NB4 (cell line): ENCODE results near the gene PDE6B.

Experiments
- POLR2A ChIP-seq: IDR thresholded peaks from 2 replicates; pipeline ENCODE4 v1.6.1; 2011; ENCODE audit warnings: mild to moderate bottlenecking; ENCODE audit not compliant: insufficient read length; ENCODE audit errors: extremely low read depth
- TF ChIP-seq, protein P1 (sequence below): IDR thresholded peaks from one replicate; pipeline ENCODE4 v1.5.1; 2012; ENCODE audit warnings: low read depth, low read length

DNA sequence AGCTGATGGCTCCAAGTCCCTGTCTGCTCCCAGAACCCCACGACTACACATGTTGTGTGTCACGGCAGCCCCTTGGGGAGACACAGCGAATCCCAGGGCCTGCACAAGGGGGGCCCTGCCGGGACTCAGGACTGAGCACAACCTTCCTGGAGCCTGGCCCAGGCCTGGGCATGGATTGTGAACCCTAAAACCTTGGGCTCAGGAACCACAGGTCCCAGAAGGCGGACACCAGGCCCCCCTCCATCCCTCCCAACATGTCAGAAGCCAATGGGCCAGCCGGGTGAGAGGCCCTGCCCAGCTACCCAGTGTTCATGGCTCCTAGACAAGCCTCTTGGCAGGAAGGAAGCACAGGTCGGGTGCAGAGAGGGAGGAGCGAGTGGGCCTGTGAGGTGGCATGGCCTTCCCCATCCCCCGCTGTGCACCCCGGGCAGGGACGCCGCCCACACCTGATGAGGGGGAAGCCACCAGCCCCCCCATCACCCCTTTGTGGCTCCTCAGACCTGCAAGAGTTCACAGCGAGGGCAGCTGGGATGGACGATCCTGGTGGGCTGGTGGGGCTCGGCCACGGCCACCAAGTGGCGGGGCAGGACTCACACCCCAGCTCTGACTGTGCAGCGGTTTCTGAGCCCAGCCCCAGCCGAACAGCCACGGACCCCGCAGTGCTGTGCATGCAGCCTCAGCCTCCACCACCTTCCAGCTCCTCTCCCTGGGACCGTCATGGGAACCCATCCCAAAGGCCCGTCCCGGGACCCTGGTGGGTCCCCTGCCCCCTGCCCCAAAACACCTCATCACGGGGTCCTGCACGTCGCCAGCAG lies 3.7 kb downstream of the PDE6B start:
- TF ChIP-seq, protein P1, sequence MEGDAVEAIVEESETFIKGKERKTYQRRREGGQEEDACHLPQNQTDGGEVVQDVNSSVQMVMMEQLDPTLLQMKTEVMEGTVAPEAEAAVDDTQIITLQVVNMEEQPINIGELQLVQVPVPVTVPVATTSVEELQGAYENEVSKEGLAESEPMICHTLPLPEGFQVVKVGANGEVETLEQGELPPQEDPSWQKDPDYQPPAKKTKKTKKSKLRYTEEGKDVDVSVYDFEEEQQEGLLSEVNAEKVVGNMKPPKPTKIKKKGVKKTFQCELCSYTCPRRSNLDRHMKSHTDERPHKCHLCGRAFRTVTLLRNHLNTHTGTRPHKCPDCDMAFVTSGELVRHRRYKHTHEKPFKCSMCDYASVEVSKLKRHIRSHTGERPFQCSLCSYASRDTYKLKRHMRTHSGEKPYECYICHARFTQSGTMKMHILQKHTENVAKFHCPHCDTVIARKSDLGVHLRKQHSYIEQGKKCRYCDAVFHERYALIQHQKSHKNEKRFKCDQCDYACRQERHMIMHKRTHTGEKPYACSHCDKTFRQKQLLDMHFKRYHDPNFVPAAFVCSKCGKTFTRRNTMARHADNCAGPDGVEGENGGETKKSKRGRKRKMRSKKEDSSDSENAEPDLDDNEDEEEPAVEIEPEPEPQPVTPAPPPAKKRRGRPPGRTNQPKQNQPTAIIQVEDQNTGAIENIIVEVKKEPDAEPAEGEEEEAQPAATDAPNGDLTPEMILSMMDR: no peak
- no peak for TF ChIP-seq POLR2A
